Smooth muscle cell (in vitro differentiated cells): Measurements from ENCODE around the gene PI4KB. TPM values are rescaled to one million over a fixed set of nuclear protein-coding genes. Genes with fewer than 3 reads are reported as not detected.

Experiments
- DNase-seq: peaks from one replicate; lab custom pipeline; 2025; ENCODE audit not compliant: unreplicated experiment; lab: John Stamatoyannopoulos, UW
- H2AFZ ChIP-seq: fragments of 200-600 bp; sonication (generic); 2 replicates; pipeline ENCODE4 v1.6.0; 2016; ENCODE audit warnings: antibody characterized with exemption, low read depth, mild to moderate bottlenecking
- H3F3A ChIP-seq: fragments of 200-600 bp; sonication (generic); 2 replicates; pipeline ENCODE4 v1.6.0; 2017; ENCODE audit warnings: antibody characterized with exemption, low read depth
- H3K27ac ChIP-seq: fragments of 200-600 bp; sonication (generic); 2 replicates; pipeline ENCODE4 v1.5.1; 2016; ENCODE audit warnings: low read depth, mild to moderate bottlenecking
- H3K27me3 ChIP-seq: fragments of 200-600 bp; sonication (generic); 2 replicates; pipeline ENCODE4 v1.6.1; 2016; ENCODE audit warnings: low read depth, mild to moderate bottlenecking
- H3K36me3 ChIP-seq: fragments of 200-600 bp; sonication (generic); 2 replicates; pipeline ENCODE4 v1.5.1; 2016; ENCODE audit warnings: low read depth
- H3K4me1 ChIP-seq: fragments of 200-600 bp; sonication (generic); 2 replicates; pipeline ENCODE4 v1.5.1; 2016; ENCODE audit warnings: low read depth
- H3K4me2 ChIP-seq: fragments of 200-600 bp; sonication (generic); 2 replicates; pipeline ENCODE4 v1.6.0; 2016; ENCODE audit warnings: mild to moderate bottlenecking
- H3K4me3 ChIP-seq: fragments of 200-600 bp; sonication (generic); 2 replicates; pipeline ENCODE4 v1.5.1; 2016; ENCODE audit warnings: mild to moderate bottlenecking
- H3K79me2 ChIP-seq: fragments of 200-600 bp; sonication (generic); 2 replicates; pipeline ENCODE4 v1.6.0; 2016; ENCODE audit warnings: low read depth, mild to moderate bottlenecking
- H3K9ac ChIP-seq: fragments of 200-600 bp; sonication (generic); 2 replicates; pipeline ENCODE4 v1.6.0; 2016; ENCODE audit warnings: low read depth
- H3K9me3 ChIP-seq: fragments of 200-600 bp; sonication (generic); replicated peaks from 2 replicates; pipeline ENCODE4 v1.5.1; 2016; ENCODE audit warnings: low read depth
- H4K20me1 ChIP-seq: fragments of 200-600 bp; sonication (generic); 2 replicates; pipeline ENCODE4 v1.6.0; 2016; ENCODE audit warnings: low read depth
- CTCF ChIP-seq: fragments of 200-600 bp; sonication (generic); IDR thresholded peaks from 2 replicates; pipeline ENCODE4 v1.5.1; 2017; ENCODE audit warnings: borderline replicate concordance, mild to moderate bottlenecking, antibody characterized with exemption; ENCODE audit not compliant: insufficient read depth, poor library complexity, severe bottlenecking
- WGBS: methylation state at CpG from one replicate; pipeline ENCODE4 v1.1.7; 2016; ENCODE audit warnings: low lambda C conversion rate; 5-methylcytosine and 5-hydroxymethylcytosine counted together
- polyA plus RNA-seq: library from polyadenylated mRNA; unstranded; fragments of >200 nt; fragmentation: Nextera tagmentation; extraction: Ambion mirVana; gene quantifications from 2 replicates; pipeline ENCODE4 v1.2.1, GENCODE V29; 2016
- total RNA-seq: library from RNA; depleted of rRNA; stranded (reverse); fragments of >200 nt; gene quantifications from 2 replicates; pipeline ENCODE4 v1.2.3, GENCODE V29; 2014

The PI4KB gene
- total and polyA plus RNA-seq, 2 experiments from 2014 or later: 32.2 to 46.7 TPM

- Histone ChIP-seq H2AFZ (peak overlapping the region; percentile 61), H4K20me1 (no peaks in the 10 kb centered on the region), H3F3A (no peaks in the 10 kb centered on the region), H3K9me3 (no peaks in the 10 kb centered on the region), H3K79me2 (peaks cover 4% of the 10 kb centered on the region), H3K4me1 (peaks cover 23% of the 10 kb centered on the region), H3K9ac (peak overlapping the region; percentile 66), H3K36me3 (no peaks in the 10 kb centered on the region), H3K27ac (peak overlapping the region; percentile 44), H3K4me3 (peak overlapping the region; percentile 52), H3K4me2 (peak overlapping the region; percentile 86), H3K27me3 (no peaks in the 10 kb centered on the region)
- peak; percentile 14 for DNase-seq
- 67% methylated on average over 9 of the region's 9 CpGs for WGBS
- no peak for TF ChIP-seq CTCF
Measured at GRCh38 chr1:151371370-151372057, 44.3 kb upstream of the PI4KB start.

GRCh38 chr1:151370211-151370911 is 43.1 kb upstream of the PI4KB start:
- H3K4me2 ChIP-seq: peak overlapping the region; percentile 86
- no peak overlapping the region for H3K9ac ChIP-seq
- no peaks in the 10 kb centered on the region for H4K20me1 ChIP-seq
- H3K4me3 ChIP-seq: no peak overlapping the region
- 78% methylated on average over 6 of the region's 6 CpGs for WGBS
- no peaks in the 10 kb centered on the region for H3K36me3 ChIP-seq
- peaks cover 23% of the 10 kb centered on the region for H3K4me1 ChIP-seq
- H3K79me2 ChIP-seq: peaks cover 4% of the 10 kb centered on the region
- no peaks in the 10 kb centered on the region for H3F3A ChIP-seq
- no peaks in the 10 kb centered on the region for H3K27me3 ChIP-seq
- no peak overlapping the region for H2AFZ ChIP-seq
- no peaks in the 10 kb centered on the region for H3K9me3 ChIP-seq
- TF ChIP-seq CTCF: no peak
- no peak overlapping the region for H3K27ac ChIP-seq
- no peak for DNase-seq

- no peak overlapping the region for H3K4me3 ChIP-seq
- 96% methylated on average over 15 of the region's 15 CpGs for WGBS
- no peaks in the 10 kb centered on the region for H3K36me3 ChIP-seq
- H3K9ac ChIP-seq: no peak overlapping the region
- H3K4me1 ChIP-seq: peaks cover 23% of the 10 kb centered on the region
- no peaks in the 10 kb centered on the region for H3F3A ChIP-seq
- TF ChIP-seq CTCF: no peak
- H2AFZ ChIP-seq: no peak overlapping the region
- H3K4me2 ChIP-seq: no peak overlapping the region
- no peaks in the 10 kb centered on the region for H3K9me3 ChIP-seq
- no peak overlapping the region for H3K27ac ChIP-seq
- no peaks in the 10 kb centered on the region for H3K27me3 ChIP-seq
- no peak for DNase-seq
- H3K79me2 ChIP-seq: peaks cover 4% of the 10 kb centered on the region
- H4K20me1 ChIP-seq: no peaks in the 10 kb centered on the region
Measured at GRCh38 chr1:151369621-151370048, 42.4 kb upstream of the PI4KB start.
